HEK293 (cell line): Measurements from ENCODE around the gene CD200.

Experiments used
- CTCF ChIA-PET: fragments of 350-600 bp; formaldehyde crosslinking; extraction: SDS; loops from one replicate; lab custom pipeline; 2021; ENCODE audit warnings: antibody characterized with exemption; lab: Yijun Ruan, JAX
- POLR2A ChIA-PET: fragments of 300-600 bp; formaldehyde crosslinking; extraction: SDS; loops from one replicate; lab custom pipeline; 2020; ENCODE audit warnings: antibody characterized with exemption, inconsistent platforms; lab: Yijun Ruan, JAX
- H3K27ac ChIP-seq: fragments of 200-500 bp; sonication (Bioruptor generic); 2 replicates; pipeline ENCODE4 v1.5.1; 2014; ENCODE audit warnings: low read depth, low read length, control low read depth, inconsistent platforms; ENCODE audit errors: extremely low read depth
- H3K36me3 ChIP-seq, 2 experiments: fragments of 200-500 bp in 1 of 2; sonication (Bioruptor generic) in 1 of 2; 1 replicate in 1 of 2; 2 replicates in 1 of 2; pipeline ENCODE4 v1.5.1; 2014 to 2017; ENCODE audit warnings: inconsistent platforms in 2 of 2, low read length in 2 of 2; ENCODE audit not compliant: control insufficient read depth in 2 of 2, insufficient read depth in 1 of 2
- H3K4me1 ChIP-seq: fragments of 200-500 bp; sonication (Bioruptor generic); 2 replicates; pipeline ENCODE4 v1.5.1; 2014; ENCODE audit warnings: mild to moderate bottlenecking, low read length, inconsistent platforms; ENCODE audit not compliant: control insufficient read depth, insufficient read depth
- H3K4me3 ChIP-seq: 2 replicates; pipeline ENCODE4 v1.5.1; 2011; ENCODE audit warnings: low read depth, mild to moderate bottlenecking, control low read depth, low read length, moderate library complexity
- H3K9me3 ChIP-seq: fragments of 200-500 bp; sonication (Bioruptor generic); 2 replicates; pipeline ENCODE4 v1.5.1; 2014; ENCODE audit warnings: low read depth, low read length, inconsistent platforms; ENCODE audit not compliant: control insufficient read depth, insufficient read depth
- BCL11A ChIP-seq: fragments of 450-650 bp; formaldehyde crosslinking; IDR thresholded peaks from 2 replicates; pipeline ENCODE4 v1.5.1; 2016; ENCODE audit warnings: low read depth, missing biosample characterization, missing genetic modification characterization
- KLF16 ChIP-seq: fragments of 450-650 bp; formaldehyde crosslinking; IDR thresholded peaks from 2 replicates; pipeline ENCODE4 v1.5.1; 2017; ENCODE audit warnings: missing biosample characterization, missing genetic modification characterization
- KLF9 ChIP-seq: fragments of 450-650 bp; formaldehyde crosslinking; IDR thresholded peaks from 2 replicates; pipeline ENCODE4 v1.5.1; 2016; ENCODE audit warnings: missing biosample characterization, missing genetic modification characterization, low read depth
- PRDM6 ChIP-seq: fragments of 450-650 bp; formaldehyde crosslinking; IDR thresholded peaks from 2 replicates; pipeline ENCODE4 v1.5.1; 2017; ENCODE audit warnings: missing biosample characterization, missing genetic modification characterization
- REST ChIP-seq: fragments of 450-650 bp; formaldehyde crosslinking; IDR thresholded peaks from 2 replicates; pipeline ENCODE4 v1.5.1; 2016; ENCODE audit warnings: missing biosample characterization, missing genetic modification characterization
- SP2 ChIP-seq: fragments of 450-650 bp; formaldehyde crosslinking; IDR thresholded peaks from 2 replicates; pipeline ENCODE4 v1.5.1; 2016; ENCODE audit warnings: missing biosample characterization, missing genetic modification characterization
- TRIM28 ChIP-seq: IDR thresholded peaks from 2 replicates; pipeline ENCODE4 v1.6.1; 2011; ENCODE audit warnings: low read length, control low read depth, borderline replicate concordance
- ZBTB6 ChIP-seq: fragments of 450-650 bp; formaldehyde crosslinking; IDR thresholded peaks from 2 replicates; pipeline ENCODE4 v1.5.1; 2017; ENCODE audit warnings: missing biosample characterization, missing genetic modification characterization
- ZFP69B ChIP-seq: fragments of 450-650 bp; formaldehyde crosslinking; IDR thresholded peaks from 2 replicates; pipeline ENCODE4 v1.5.1; 2016; ENCODE audit warnings: missing biosample characterization, missing genetic modification characterization
- ZNF169 ChIP-seq: fragments of 450-650 bp; formaldehyde crosslinking; IDR thresholded peaks from 2 replicates; pipeline ENCODE4 v1.5.1; 2016; ENCODE audit warnings: missing biosample characterization, missing genetic modification characterization
- ZNF214 ChIP-seq: fragments of 450-650 bp; formaldehyde crosslinking; IDR thresholded peaks from 2 replicates; pipeline ENCODE4 v1.5.1; 2017; ENCODE audit warnings: missing biosample characterization, mild to moderate bottlenecking, missing genetic modification characterization, borderline replicate concordance
- ZNF24 ChIP-seq: fragments of 450-650 bp; formaldehyde crosslinking; IDR thresholded peaks from 2 replicates; pipeline ENCODE4 v1.5.1; 2016; ENCODE audit warnings: missing biosample characterization, missing genetic modification characterization
- ZNF248 ChIP-seq: fragments of 450-650 bp; formaldehyde crosslinking; IDR thresholded peaks from 2 replicates; pipeline ENCODE4 v1.5.1; 2017; ENCODE audit warnings: missing biosample characterization, missing genetic modification characterization
- ZNF302 ChIP-seq: fragments of 450-650 bp; formaldehyde crosslinking; IDR thresholded peaks from 2 replicates; pipeline ENCODE4 v1.5.1; 2016; ENCODE audit warnings: missing biosample characterization, missing genetic modification characterization, low read depth
- ZNF398 ChIP-seq: fragments of 450-650 bp; formaldehyde crosslinking; IDR thresholded peaks from 2 replicates; pipeline ENCODE4 v1.5.1; 2017; ENCODE audit warnings: missing biosample characterization, missing genetic modification characterization
- ZNF416 ChIP-seq: fragments of 450-650 bp; formaldehyde crosslinking; IDR thresholded peaks from 2 replicates; pipeline ENCODE4 v1.5.1; 2016; ENCODE audit warnings: missing biosample characterization, missing genetic modification characterization
- ZNF473 ChIP-seq: fragments of 450-650 bp; formaldehyde crosslinking; IDR thresholded peaks from 2 replicates; pipeline ENCODE4 v1.5.1; 2017; ENCODE audit warnings: missing biosample characterization, missing genetic modification characterization
- ZNF529 ChIP-seq: fragments of 450-650 bp; formaldehyde crosslinking; IDR thresholded peaks from 2 replicates; pipeline ENCODE4 v1.5.1; 2017; ENCODE audit warnings: missing genetic modification characterization, missing biosample characterization; ENCODE audit not compliant: insufficient replicate concordance
- ZNF585B ChIP-seq: fragments of 450-650 bp; formaldehyde crosslinking; IDR thresholded peaks from 2 replicates; pipeline ENCODE4 v1.5.1; 2016; ENCODE audit warnings: missing biosample characterization, missing genetic modification characterization
- ZNF660 ChIP-seq: fragments of 450-650 bp; IDR thresholded peaks from 2 replicates; pipeline ENCODE4 v1.5.1; 2018; ENCODE audit warnings: missing biosample characterization, mild to moderate bottlenecking, missing genetic modification characterization
- ZNF664 ChIP-seq: fragments of 450-650 bp; formaldehyde crosslinking; IDR thresholded peaks from 2 replicates; pipeline ENCODE4 v1.5.1; 2016; ENCODE audit warnings: missing biosample characterization, missing genetic modification characterization
- ZNF701 ChIP-seq: fragments of 450-650 bp; formaldehyde crosslinking; IDR thresholded peaks from 2 replicates; pipeline ENCODE4 v1.5.1; 2016; ENCODE audit warnings: missing biosample characterization, missing genetic modification characterization
- ZNF707 ChIP-seq: fragments of 450-650 bp; formaldehyde crosslinking; IDR thresholded peaks from 2 replicates; pipeline ENCODE4 v1.5.1; 2016; ENCODE audit warnings: missing biosample characterization, missing genetic modification characterization
- ZSCAN30 ChIP-seq: fragments of 450-650 bp; IDR thresholded peaks from 2 replicates; pipeline ENCODE4 v1.5.1; 2018; ENCODE audit warnings: missing biosample characterization, mild to moderate bottlenecking, missing genetic modification characterization, moderate library complexity
- ZSCAN4 ChIP-seq: fragments of 450-650 bp; formaldehyde crosslinking; IDR thresholded peaks from 2 replicates; pipeline ENCODE4 v1.5.1; 2017; ENCODE audit warnings: missing biosample characterization, missing genetic modification characterization

Gene CD200

GRCh38 chr3:112372396-112372795 is 39.4 kb downstream of the CD200 start:
- POLR2A ChIA-PET, result no interaction called here
- TF ChIP-seq ZFP69B (tag by site-specific recombination), result no peak
- TF ChIP-seq, all 188 proteins: peak for 0
- CTCF ChIA-PET, result interaction anchor here (0.6 kb wide), 1 partner anchor 10 kb away, joined by 3 read pairs; no protein-coding TSS in a partner anchor
- Histone ChIP-seq H3K4me3 (no peak overlapping the region), H3K27ac (no peak overlapping the region), H3K36me3 (no peaks in the 10 kb centered on the region), H3K9me3 (no peaks in the 10 kb centered on the region), H3K4me1 (no peaks in the 10 kb centered on the region)

GRCh38 chr3:112373476-112373875 is 40.5 kb downstream of the CD200 start:
- CTCF ChIA-PET, result no interaction called here
- TF ChIP-seq ZNF416 (tag by site-specific recombination) (no peak), ZNF248 (tag by site-specific recombination) (no peak), REST (no peak), KLF16 (tag by site-specific recombination) (no peak), ZNF169 (tag by site-specific recombination) (no peak), ZNF24 (tag by site-specific recombination) (no peak), ZNF214 (tag by site-specific recombination) (no peak), ZNF585B (tag by site-specific recombination) (no peak), KLF9 (tag by site-specific recombination) (no peak), ZNF660 (tag by site-specific recombination) (no peak), BCL11A (tag by site-specific recombination) (no peak), ZNF707 (tag by site-specific recombination) (no peak), ZNF701 (tag by site-specific recombination) (no peak), TRIM28 (no peak), ZSCAN30 (tag by site-specific recombination) (no peak), ZBTB6 (tag by site-specific recombination) (no peak)
- TF ChIP-seq, all 188 proteins: peak for 0
- Histone ChIP-seq H3K36me3 (no peaks in the 10 kb centered on the region), H3K4me3 (no peak overlapping the region), H3K9me3 (no peaks in the 10 kb centered on the region), H3K27ac (no peak overlapping the region), H3K4me1 (no peaks in the 10 kb centered on the region)
- POLR2A ChIA-PET, result no interaction called here

- CTCF ChIA-PET, result no interaction called here
- Histone ChIP-seq H3K36me3 (no peaks in the 10 kb centered on the region), H3K4me1 (no peaks in the 10 kb centered on the region), H3K9me3 (no peaks in the 10 kb centered on the region), H3K4me3 (no peak overlapping the region), H3K27ac (no peak overlapping the region)
- POLR2A ChIA-PET, result no interaction called here
- TF ChIP-seq PRDM6, result no peak
- TF ChIP-seq ZNF529 (tag by site-specific recombination), result no peak
- TF ChIP-seq ZNF302, result no peak
- no peak for TF ChIP-seq SP2
- no peak for TF ChIP-seq ZNF473 (tag by site-specific recombination)
- no peak for TF ChIP-seq ZNF398 (tag by site-specific recombination)
- TF ChIP-seq ZNF664 (tag by site-specific recombination), result no peak
- TF ChIP-seq ZSCAN4 (tag by site-specific recombination), result no peak
Measured at GRCh38 chr3:112373924-112374323, 41.0 kb downstream of the CD200 start.
